HAP-1 (cell line): ENCODE measurements around the gene ADAM17.
A peak's percentile ranks its signal among the peaks of the same experiment; 100 is the strongest.

Source experiments
- DNase-seq, 2 experiments: peaks; one replicate each; pipeline ENCODE4 v3.0.0-alpha.2; 2016 to 2020; ENCODE audit warnings: low spot score in 2 of 2
- H3K27me3 ChIP-seq: fragments of 250-450 bp; sonication (Bioruptor Pico); 2 replicates; pipeline ENCODE4 v1.5.1; 2020; ENCODE audit warnings: low read depth, mild to moderate bottlenecking, moderate library complexity
- H3K36me3 ChIP-seq: fragments of 250-450 bp; sonication (Bioruptor Pico); replicated peaks from 2 replicates; pipeline ENCODE4 v1.5.1; 2020; ENCODE audit warnings: mild to moderate bottlenecking
- H3K4me1 ChIP-seq: fragments of 250-450 bp; sonication (Bioruptor Pico); 2 replicates; pipeline ENCODE4 v1.5.1; 2020; ENCODE audit warnings: mild to moderate bottlenecking
- H3K4me3 ChIP-seq: fragments of 250-450 bp; sonication (Bioruptor Pico); 2 replicates; pipeline ENCODE4 v1.5.1; 2020; ENCODE audit warnings: mild to moderate bottlenecking, moderate library complexity
- H3K9me3 ChIP-seq: fragments of 250-450 bp; sonication (Bioruptor Pico); 2 replicates; pipeline ENCODE4 v1.5.1; 2020; ENCODE audit warnings: mild to moderate bottlenecking, moderate library complexity
- in situ Hi-C: fragments of 300-500 bp; cut with MboI; formaldehyde crosslinking; loops from 3 replicates; pipeline ENCODE4 v1.14.3; 2020; ENCODE audit warnings: low sequenced_read_pairs, inconsistent platforms, mixed read lengths

The ADAM17 gene

GRCh38 chr2:9484533-9484932, 71.1 kb downstream of the ADAM17 start:
- in situ Hi-C loops = no loop called here
- no peak for DNase-seq
- H3K9me3 ChIP-seq = no peaks in the 10 kb centered on the region
- no peaks in the 10 kb centered on the region for H3K27me3 ChIP-seq
- peaks cover 31% of the 10 kb centered on the region for H3K36me3 ChIP-seq
- H3K4me1 ChIP-seq = no peaks in the 10 kb centered on the region
- H3K4me3 ChIP-seq = no peak overlapping the region

- H3K9me3 ChIP-seq = no peaks in the 10 kb centered on the region
- in situ Hi-C loops = no loop called here
- DNase-seq = no peak
- H3K36me3 ChIP-seq = peaks cover 23% of the 10 kb centered on the region
- no peaks in the 10 kb centered on the region for H3K4me1 ChIP-seq
- no peaks in the 10 kb centered on the region for H3K27me3 ChIP-seq
- no peak overlapping the region for H3K4me3 ChIP-seq
Measured at GRCh38 chr2:9483107-9483506, 72.5 kb downstream of the ADAM17 start.

GRCh38 chr2:9480157-9480556, 75.5 kb downstream of the ADAM17 start:
- in situ Hi-C loops = no loop called here
- H3K4me1 ChIP-seq = peaks cover under 1% of the 10 kb centered on the region
- H3K9me3 ChIP-seq = no peaks in the 10 kb centered on the region
- H3K36me3 ChIP-seq = peaks cover 8% of the 10 kb centered on the region
- DNase-seq = no peak
- no peak overlapping the region for H3K4me3 ChIP-seq
- no peaks in the 10 kb centered on the region for H3K27me3 ChIP-seq

GRCh38 chr2:9478526-9478925, 77.1 kb downstream of the ADAM17 start:
- Histone ChIP-seq H3K27me3 (no peaks in the 10 kb centered on the region), H3K36me3 (peaks cover 3% of the 10 kb centered on the region; the same call in 1 of the 2 replicates), H3K4me1 (peaks cover 4% of the 10 kb centered on the region), H3K9me3 (no peaks in the 10 kb centered on the region), H3K4me3 (no peak overlapping the region)
- in situ Hi-C loops = no loop called here
- DNase-seq = no peak

GRCh38 chr2:9477914-9478313, 77.7 kb downstream of the ADAM17 start:
- H3K36me3 ChIP-seq = peaks cover 6% of the 10 kb centered on the region
- no peaks in the 10 kb centered on the region for H3K9me3 ChIP-seq
- DNase-seq = no peak
- peaks cover 4% of the 10 kb centered on the region for H3K4me1 ChIP-seq
- no peak overlapping the region for H3K4me3 ChIP-seq
- in situ Hi-C loops = no loop called here
- no peaks in the 10 kb centered on the region for H3K27me3 ChIP-seq

- H3K27me3 ChIP-seq = no peaks in the 10 kb centered on the region
- peaks cover 20% of the 10 kb centered on the region for H3K36me3 ChIP-seq
- peaks cover 4% of the 10 kb centered on the region for H3K4me1 ChIP-seq
- peak in 1 of 2 experiments; percentile 55 for DNase-seq
- in situ Hi-C loops = no loop called here
- H3K4me3 ChIP-seq = peak within 1 kb of the TSS; percentile 21
- no peaks in the 10 kb centered on the region for H3K9me3 ChIP-seq
Measured at GRCh38 chr2:9474361-9475057, 81.1 kb downstream of the ADAM17 start, which contains the start of gene IAH1. TSS of gene IAH1 (plus strand) at chr2:9474551. CDS start at chr2:9474567, 16 bp downstream.

- DNase-seq = no peak
- H3K36me3 ChIP-seq = peaks cover 26% of the 10 kb centered on the region
- H3K27me3 ChIP-seq = no peaks in the 10 kb centered on the region
- in situ Hi-C loops = no loop called here
- no peak overlapping the region for H3K4me3 ChIP-seq
- peaks cover 4% of the 10 kb centered on the region for H3K4me1 ChIP-seq
- H3K9me3 ChIP-seq = no peaks in the 10 kb centered on the region
Measured at GRCh38 chr2:9473985-9474360, 81.7 kb downstream of the ADAM17 start.

- in situ Hi-C loops = no loop called here
- no peak overlapping the region for H3K4me3 ChIP-seq
- no peak for DNase-seq
- H3K4me1 ChIP-seq = peaks cover 4% of the 10 kb centered on the region
- H3K36me3 ChIP-seq = peaks cover 30% of the 10 kb centered on the region
- no peaks in the 10 kb centered on the region for H3K27me3 ChIP-seq
- no peaks in the 10 kb centered on the region for H3K9me3 ChIP-seq
Measured at GRCh38 chr2:9473308-9473984, 82.2 kb downstream of the ADAM17 start.

GRCh38 chr2:9472511-9472910, 83.1 kb downstream of the ADAM17 start:
- H3K4me3 ChIP-seq = no peak overlapping the region
- in situ Hi-C loops = no loop called here
- no peak for DNase-seq
- no peaks in the 10 kb centered on the region for H3K27me3 ChIP-seq
- no peaks in the 10 kb centered on the region for H3K9me3 ChIP-seq
- H3K4me1 ChIP-seq = peaks cover 4% of the 10 kb centered on the region
- peaks cover 37% of the 10 kb centered on the region for H3K36me3 ChIP-seq

- no peak overlapping the region for H3K4me3 ChIP-seq
Measured at GRCh38 chr2:9471206-9471605, 84.4 kb downstream of the ADAM17 start.

GRCh38 chr2:9467687-9468086, 87.9 kb downstream of the ADAM17 start:
- in situ Hi-C loops = no loop called here
- Histone ChIP-seq H3K36me3 (peaks cover 48% of the 10 kb centered on the region), H3K27me3 (no peaks in the 10 kb centered on the region)

More at GRCh38 chr2:9471206-9471605, 84.4 kb downstream of the ADAM17 start:
- H3K4me1 ChIP-seq = peaks cover 4% of the 10 kb centered on the region
- H3K9me3 ChIP-seq = no peaks in the 10 kb centered on the region
- no peak for DNase-seq
- in situ Hi-C loops = no loop called here
- H3K36me3 ChIP-seq = peaks cover 42% of the 10 kb centered on the region
- no peaks in the 10 kb centered on the region for H3K27me3 ChIP-seq

GRCh38 chr2:9466147-9466683, 89.4 kb downstream of the ADAM17 start:
- Histone ChIP-seq H3K36me3 (peaks cover 41% of the 10 kb centered on the region), H3K9me3 (no peaks in the 10 kb centered on the region), H3K4me3 (no peak overlapping the region), H3K27me3 (no peaks in the 10 kb centered on the region), H3K4me1 (no peaks in the 10 kb centered on the region)
- no peak for DNase-seq
- in situ Hi-C loops = no loop called here

More at GRCh38 chr2:9467687-9468086, 87.9 kb downstream of the ADAM17 start:
- Histone ChIP-seq H3K4me3 (no peak overlapping the region), H3K4me1 (no peaks in the 10 kb centered on the region), H3K9me3 (no peaks in the 10 kb centered on the region)
- no peak for DNase-seq

GRCh38 chr2:9465170-9465569, 90.5 kb downstream of the ADAM17 start:
- Histone ChIP-seq H3K4me1 (no peaks in the 10 kb centered on the region), H3K27me3 (no peaks in the 10 kb centered on the region), H3K4me3 (no peak overlapping the region), H3K9me3 (no peaks in the 10 kb centered on the region), H3K36me3 (peaks cover 45% of the 10 kb centered on the region)
- DNase-seq = no peak
- in situ Hi-C loops = no loop called here

- H3K27me3 ChIP-seq = no peaks in the 10 kb centered on the region
- DNase-seq = no peak
- no peaks in the 10 kb centered on the region for H3K9me3 ChIP-seq
- H3K4me3 ChIP-seq = no peak overlapping the region
- H3K36me3 ChIP-seq = peaks cover 40% of the 10 kb centered on the region
- in situ Hi-C loops = no loop called here
- no peaks in the 10 kb centered on the region for H3K4me1 ChIP-seq
Measured at GRCh38 chr2:9463698-9464034, 92.0 kb downstream of the ADAM17 start.
